Middle frontal gyrus (tissue), 1 donor: ENCODE results near the gene VSTM2L.

Source experiments
- DNase-seq: peaks from one replicate; pipeline ENCODE4 v3.0.0-alpha.2; 2015; ENCODE audit warnings: low spot score; ENCODE audit errors: extremely low spot score

VSTM2L gene

GRCh38 chr20:37917461-37917860 lies 14.5 kb downstream of the VSTM2L start:
- DNase-seq = no peak

- no peak for DNase-seq
Measured at GRCh38 chr20:37918035-37918434, 15.1 kb downstream of the VSTM2L start.

DNA sequence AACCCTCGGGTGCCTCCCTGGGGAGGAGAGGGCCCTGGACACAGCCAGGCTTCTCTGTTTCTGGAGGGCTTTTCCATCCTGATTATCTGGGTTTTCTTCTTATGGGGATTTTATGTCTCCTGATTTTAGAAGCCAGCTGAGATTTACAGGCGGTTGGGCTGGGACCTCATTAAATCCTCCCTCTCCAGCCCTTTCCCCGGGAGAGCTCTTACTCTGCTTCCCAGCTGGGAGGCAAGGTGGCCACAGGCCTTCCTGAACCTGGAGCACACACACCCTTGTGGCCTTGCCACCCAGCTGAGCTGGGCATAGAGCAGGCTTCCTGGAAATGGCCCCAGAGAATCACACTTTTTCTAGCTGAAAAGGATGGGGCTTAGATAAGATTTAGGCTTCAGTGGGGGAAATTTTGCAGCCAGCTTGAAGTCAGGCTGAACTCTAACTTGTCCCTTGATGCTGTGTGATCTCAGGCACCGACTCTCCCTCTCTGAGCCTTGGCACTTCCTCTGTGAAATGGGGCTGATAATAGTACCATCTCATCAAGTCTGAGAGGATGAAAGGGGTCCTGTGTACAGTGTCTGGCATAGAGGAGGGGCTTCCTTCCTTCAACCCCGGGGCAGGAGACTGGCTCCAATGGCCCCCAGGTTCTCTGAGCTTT lies 16.6 kb downstream of the VSTM2L start:
- no peak for DNase-seq

GRCh38 chr20:37920270-37920669 lies 17.3 kb downstream of the VSTM2L start:
- DNase-seq = no peak

- DNase-seq = no peak
Measured at GRCh38 chr20:37920679-37921322, 17.9 kb downstream of the VSTM2L start.

- no peak for DNase-seq
Measured at GRCh38 chr20:37921341-37921929, 18.5 kb downstream of the VSTM2L start.

GRCh38 chr20:37922016-37922415 lies 19.1 kb downstream of the VSTM2L start:
- DNase-seq = no peak

DNA sequence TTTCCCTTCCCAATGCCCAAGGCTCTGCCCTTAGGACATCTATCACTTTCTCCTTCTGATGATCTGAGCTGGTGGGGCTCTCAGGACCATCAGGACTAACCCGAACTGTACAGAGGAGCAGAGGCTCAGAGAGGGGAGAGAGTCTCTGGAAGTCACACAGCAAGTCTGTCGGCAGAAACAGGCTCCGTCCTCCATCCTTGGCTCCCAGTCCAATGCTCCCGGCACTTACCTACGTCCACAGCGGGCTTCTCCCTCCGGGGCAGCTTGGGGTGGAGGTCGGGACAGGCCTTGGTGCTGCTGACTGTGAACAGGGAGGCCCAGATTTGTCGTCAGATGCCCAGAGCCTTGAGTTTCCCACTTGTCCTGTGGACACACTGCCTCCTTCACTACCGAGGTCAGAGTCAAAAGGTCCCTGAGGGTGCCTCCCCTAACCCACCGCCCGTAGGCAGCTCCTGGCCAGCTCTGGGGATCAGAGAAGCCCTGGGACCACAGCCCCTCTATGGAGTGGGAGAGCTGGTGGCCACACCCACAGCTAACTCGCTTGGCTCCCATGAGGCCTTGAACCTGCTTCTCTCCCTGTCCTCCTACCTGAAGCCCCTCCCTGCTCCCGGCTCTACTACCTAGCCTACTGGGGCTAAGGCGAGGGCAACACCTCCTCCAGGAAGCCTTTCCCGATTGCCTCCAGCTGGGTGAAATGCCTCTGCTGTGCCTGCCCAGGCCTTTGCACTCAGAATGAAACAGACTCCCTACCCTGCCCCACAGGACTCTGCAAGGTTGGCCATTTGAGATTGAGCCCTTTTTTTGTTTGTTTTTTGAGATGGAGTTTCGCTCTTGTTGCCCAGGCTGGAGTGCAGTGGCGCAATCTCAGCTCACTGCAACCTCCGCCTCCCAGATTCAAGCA lies 22.6 kb downstream of the VSTM2L start:
- no peak for DNase-seq

- no peak for DNase-seq
Measured at GRCh38 chr20:37926612-37927011, 23.7 kb downstream of the VSTM2L start.

- no peak for DNase-seq
Measured at GRCh38 chr20:37927410-37928095, 24.6 kb downstream of the VSTM2L start.

DNA sequence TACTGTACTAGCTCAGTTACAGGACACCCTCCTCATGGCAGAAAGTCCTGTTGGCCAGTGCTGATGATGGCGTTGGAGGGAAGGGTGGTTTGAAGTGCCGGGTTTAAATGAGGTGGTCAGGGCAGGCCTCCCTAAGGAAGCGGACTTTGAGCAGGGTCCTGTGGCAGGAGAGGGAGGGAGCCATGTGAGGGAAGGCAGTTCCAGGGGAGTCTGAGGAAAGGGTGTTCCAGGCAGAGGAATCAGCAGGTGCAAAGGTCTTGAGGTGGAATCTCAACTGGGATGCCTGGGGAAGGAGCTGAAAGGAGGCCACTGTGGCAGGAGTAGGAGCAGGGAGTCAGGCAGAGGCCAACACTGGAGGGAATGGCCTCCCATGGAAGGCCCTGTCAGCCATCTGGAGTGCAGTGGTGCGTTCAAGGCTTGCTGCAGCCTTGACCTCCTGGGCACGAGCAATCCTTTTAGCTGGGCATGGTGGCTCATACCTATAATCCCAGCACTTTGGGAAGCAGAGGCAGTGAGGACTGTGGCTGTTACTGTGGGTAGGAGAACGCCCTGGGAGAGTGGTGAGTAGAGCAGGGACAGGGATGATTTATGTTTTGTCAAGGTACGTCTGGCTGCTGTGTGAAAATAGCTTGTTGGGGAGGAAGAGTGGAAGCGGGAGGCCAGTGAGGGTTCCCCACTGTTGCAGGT lies 26.2 kb downstream of the VSTM2L start:
- no peak for DNase-seq

DNA sequence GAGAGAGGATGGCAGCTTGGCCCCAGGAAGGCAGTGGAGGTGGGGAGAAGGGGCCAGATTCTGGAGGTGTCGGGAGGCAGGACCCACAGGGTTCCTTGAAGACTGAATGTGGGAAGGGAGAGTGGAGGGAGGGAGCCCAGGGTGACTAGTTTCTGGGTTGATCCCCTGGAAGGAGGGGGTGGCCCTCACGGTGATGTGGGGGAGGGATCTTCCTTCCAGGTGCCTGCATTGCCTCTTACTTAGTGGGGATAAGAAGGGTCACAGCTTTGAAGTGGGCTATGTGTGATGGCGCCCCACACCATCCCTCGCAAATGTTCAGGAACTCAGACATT lies 26.7 kb downstream of the VSTM2L start:
- DNase-seq = no peak

DNA sequence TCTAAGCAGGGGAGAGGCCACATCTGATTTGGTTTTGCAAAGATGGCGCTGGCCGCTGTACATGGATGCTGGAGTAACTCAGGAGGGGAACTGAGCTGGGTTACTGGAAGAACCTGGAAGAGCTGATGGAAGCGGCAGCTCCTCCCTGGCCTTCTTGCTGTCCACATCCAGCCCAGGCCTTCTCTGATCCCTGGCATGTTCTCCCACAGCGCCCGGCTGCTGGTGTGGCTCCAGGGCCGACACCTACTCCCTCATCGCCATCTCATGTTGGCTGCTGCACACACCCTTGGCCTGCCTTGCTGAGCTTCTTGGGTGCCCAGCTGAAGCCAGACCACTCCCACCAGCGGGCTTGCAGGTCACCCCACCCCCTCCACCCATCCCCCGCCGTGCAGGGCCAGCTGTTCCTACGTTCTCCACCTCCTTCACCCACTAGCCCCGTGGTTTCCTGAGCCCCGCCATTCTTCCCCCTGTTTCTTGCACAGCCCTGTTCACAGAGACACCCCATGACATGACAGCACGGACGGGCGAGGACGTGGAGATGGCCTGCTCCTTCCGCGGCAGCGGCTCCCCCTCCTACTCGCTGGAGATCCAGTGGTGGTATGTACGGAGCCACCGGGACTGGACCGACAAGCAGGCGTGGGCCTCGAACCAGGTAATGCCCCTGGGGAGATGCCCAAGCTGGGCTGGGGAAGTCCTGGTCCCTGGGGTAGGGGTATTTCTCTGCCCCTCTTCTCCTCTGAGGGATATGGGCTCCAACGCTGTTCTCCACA lies 28.4 kb downstream of the VSTM2L start:
- no peak for DNase-seq

GRCh38 chr20:37932074-37932473 lies 29.1 kb downstream of the VSTM2L start:
- DNase-seq = no peak

DNA sequence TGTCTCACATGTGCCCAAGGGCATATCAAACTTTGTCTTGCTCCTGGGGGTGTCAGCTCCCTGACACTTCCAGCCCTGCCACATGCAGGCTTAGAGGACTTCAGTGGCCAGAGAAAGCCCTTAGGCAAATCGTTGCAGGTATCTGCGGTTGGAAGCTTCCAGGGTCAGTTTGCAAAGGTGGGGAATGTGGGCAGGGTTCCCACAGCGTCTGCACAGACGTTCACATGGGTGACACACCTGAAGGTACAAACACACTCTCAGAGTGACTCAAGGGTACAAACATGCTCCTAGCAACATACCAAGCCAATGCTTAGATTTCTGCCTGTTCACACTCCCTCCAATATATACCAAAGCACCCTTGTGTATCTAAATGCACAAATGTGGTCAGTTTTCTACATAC lies 30.0 kb downstream of the VSTM2L start:
- no peak for DNase-seq

- DNase-seq = no peak
Measured at GRCh38 chr20:37933786-37934633, 31.1 kb downstream of the VSTM2L start.

DNA sequence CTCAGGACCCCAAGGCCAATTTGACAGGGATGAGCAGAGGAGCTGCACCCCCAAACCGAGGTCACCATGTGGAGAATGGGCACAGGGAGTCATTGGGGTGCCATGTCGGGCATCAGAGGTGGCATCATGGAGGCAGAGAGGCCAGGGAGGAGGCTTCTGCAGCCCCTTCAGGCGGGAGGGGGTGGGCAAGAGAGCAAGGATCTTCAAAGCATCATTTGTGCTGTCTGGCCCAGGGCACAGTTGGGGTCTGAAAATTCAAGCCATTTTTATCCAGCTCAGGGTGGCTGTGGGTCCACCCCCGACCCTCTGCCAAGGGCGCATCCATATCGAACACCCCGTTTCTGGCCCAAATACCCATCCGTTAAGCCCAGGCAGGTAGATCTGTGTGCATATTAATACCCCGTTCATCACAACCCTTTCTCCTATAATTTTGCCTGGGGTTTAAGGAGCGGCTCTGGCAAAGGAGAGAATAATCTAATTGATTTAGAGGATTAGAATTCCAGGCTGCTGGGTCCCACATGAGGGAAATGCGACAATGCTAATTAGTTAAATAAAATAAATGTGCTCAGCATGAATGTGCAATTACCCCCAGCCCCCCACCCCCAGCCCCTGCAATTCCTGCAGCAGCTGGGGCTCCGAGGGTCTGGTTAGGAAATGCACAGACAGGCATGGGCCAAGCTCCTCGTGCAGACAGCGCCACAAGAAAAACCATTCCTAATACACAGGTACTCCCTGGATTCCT lies 31.9 kb downstream of the VSTM2L start:
- DNase-seq = no peak

DNA sequence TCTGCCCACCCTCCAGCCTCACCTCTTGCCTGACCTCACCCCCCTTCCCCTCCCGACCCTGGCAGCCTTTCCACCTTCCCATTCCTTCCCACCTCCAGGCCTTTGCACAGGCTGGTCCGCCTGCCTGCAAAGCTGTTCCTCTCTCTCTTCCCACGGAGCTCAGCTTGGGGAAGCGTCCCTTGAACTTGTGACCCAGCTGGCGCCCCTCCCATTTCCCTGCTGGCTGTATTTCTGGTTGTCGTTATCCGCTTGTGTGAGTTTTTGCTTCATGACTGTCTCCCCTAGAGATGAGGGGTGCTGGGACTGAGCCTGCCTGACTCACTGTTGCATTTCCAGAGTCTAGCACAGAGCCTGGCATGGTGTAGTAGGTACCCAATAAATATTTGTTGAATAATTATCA lies 32.5 kb downstream of the VSTM2L start:
- DNase-seq = no peak
